ENCODE data around the gene COL25A1.

The COL25A1 gene

DNA sequence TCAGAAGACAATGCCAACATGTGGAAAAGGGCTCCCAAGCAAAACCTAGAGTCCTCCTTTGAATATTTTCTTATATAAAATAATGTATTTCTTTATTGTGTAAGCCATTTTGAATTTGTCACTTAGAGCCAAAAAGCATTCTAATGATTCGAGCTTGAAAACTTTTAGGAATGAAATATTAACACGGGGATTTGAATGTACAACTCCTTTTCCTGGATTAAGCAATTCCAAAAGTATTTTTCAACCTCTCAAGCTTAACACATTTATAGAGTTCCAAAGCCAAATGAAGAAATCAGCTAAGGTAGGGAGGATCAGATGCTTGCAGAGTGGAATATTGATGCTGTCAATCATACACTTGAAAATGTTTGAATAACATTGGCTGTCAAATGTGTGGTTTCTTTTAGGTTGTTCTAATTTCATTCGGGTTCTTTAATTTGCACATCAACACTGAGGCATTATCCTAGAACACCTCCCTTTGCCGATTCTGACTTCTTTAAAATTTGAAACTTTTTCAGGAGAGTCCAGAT lies 472.4 kb downstream of the COL25A1 start:
- POLR2A ChIA-PET, result no interaction called here
- no peak for DNase-seq (ENCODE audit: extremely low spot score)
- TF ChIP-seq, protein P1, sequence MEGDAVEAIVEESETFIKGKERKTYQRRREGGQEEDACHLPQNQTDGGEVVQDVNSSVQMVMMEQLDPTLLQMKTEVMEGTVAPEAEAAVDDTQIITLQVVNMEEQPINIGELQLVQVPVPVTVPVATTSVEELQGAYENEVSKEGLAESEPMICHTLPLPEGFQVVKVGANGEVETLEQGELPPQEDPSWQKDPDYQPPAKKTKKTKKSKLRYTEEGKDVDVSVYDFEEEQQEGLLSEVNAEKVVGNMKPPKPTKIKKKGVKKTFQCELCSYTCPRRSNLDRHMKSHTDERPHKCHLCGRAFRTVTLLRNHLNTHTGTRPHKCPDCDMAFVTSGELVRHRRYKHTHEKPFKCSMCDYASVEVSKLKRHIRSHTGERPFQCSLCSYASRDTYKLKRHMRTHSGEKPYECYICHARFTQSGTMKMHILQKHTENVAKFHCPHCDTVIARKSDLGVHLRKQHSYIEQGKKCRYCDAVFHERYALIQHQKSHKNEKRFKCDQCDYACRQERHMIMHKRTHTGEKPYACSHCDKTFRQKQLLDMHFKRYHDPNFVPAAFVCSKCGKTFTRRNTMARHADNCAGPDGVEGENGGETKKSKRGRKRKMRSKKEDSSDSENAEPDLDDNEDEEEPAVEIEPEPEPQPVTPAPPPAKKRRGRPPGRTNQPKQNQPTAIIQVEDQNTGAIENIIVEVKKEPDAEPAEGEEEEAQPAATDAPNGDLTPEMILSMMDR (IDR thresholded peaks at IDR 0.05; ENCODE audit: control extremely low read depth, extremely low read depth, low read depth, missing control alignments), result no peak
- CTCF ChIA-PET, result interaction anchor here (0.7 to 2.1 kb wide), 2 partner anchors 9 to 26 kb away, joined by 3 to 4 read pairs; no protein-coding TSS in a partner anchor

- POLR2A ChIA-PET, result no interaction called here
- CTCF ChIA-PET, result no interaction called here
- DNase-seq (ENCODE audit: extremely low spot score), result no peak
- TF ChIP-seq, protein P1 (IDR thresholded peaks at IDR 0.05; ENCODE audit: control extremely low read depth, extremely low read depth, low read depth, missing control alignments), result no peak
Observed at GRCh38 chr4:108828620-108829019, 473.8 kb downstream of the COL25A1 start.

GRCh38 chr4:108825737-108826136 lies 476.7 kb downstream of the COL25A1 start:
- no peak for DNase-seq (ENCODE audit: extremely low spot score)
- ChIA-PET CTCF (no interaction called here), POLR2A (no interaction called here)
- TF ChIP-seq, protein P1 (IDR thresholded peaks at IDR 0.05; ENCODE audit: control extremely low read depth, extremely low read depth, low read depth, missing control alignments), result no peak

- no peak for DNase-seq (ENCODE audit: extremely low spot score)
- ChIA-PET POLR2A (no interaction called here), CTCF (interaction anchor here (2.1 kb wide), 1 partner anchor 12 kb away, joined by 5 read pairs; no protein-coding TSS in a partner anchor)
- TF ChIP-seq, protein P1 (IDR thresholded peaks at IDR 0.05; ENCODE audit: control extremely low read depth, extremely low read depth, low read depth, missing control alignments), result no peak
Observed at GRCh38 chr4:108821351-108821930, 481.0 kb downstream of the COL25A1 start.

- POLR2A ChIA-PET, result no interaction called here
- TF ChIP-seq, protein P1 (IDR thresholded peaks at IDR 0.05; ENCODE audit: control extremely low read depth, extremely low read depth, low read depth, missing control alignments), result no peak
- CTCF ChIA-PET, result interaction anchor here (1.0 to 2.1 kb wide), 2 partner anchors 9 to 13 kb away, joined by 4 to 5 read pairs; no protein-coding TSS in a partner anchor
- no peak for DNase-seq (ENCODE audit: extremely low spot score)
Observed at GRCh38 chr4:108820492-108821350, 481.7 kb downstream of the COL25A1 start.

- TF ChIP-seq, protein P1 (IDR thresholded peaks at IDR 0.05; ENCODE audit: control extremely low read depth, extremely low read depth, low read depth, missing control alignments), result no peak
- ChIA-PET CTCF (no interaction called here), POLR2A (no interaction called here)
- no peak for DNase-seq (ENCODE audit: extremely low spot score)
Observed at GRCh38 chr4:108814326-108814725, 488.1 kb downstream of the COL25A1 start.
